HepG2 (cell line): ENCODE results near the gene FAM117A. TPM values are rescaled to one million over a fixed set of nuclear protein-coding genes. Genes with fewer than 3 reads are reported as not detected.

Experiments used
- ATAC-seq: fragments of 200-7000 bp; cut with Tn5 transposase; 3 replicates; pipeline ENCODE4 v1.9.1; 2020; ENCODE audit warnings: mild to moderate bottlenecking, moderate library complexity
- BruUV-seq: library from RNA; stranded (reverse); fragments of 400-500 nt; replicated peaks from 2 replicates; lab custom pipeline; 2021; lab: Mats Ljungman, UMichigan
- CTCF ChIA-PET: fragments of 300-600 bp; formaldehyde crosslinking; extraction: SDS; loops from one replicate; lab custom pipeline; 2021; ENCODE audit warnings: low total read pairs, inconsistent platforms, low intra/inter-chr PET ratio; lab: Yijun Ruan, JAX
- POLR2A ChIA-PET: fragments of 350-600 bp; sonication (Branson Sonifier 250); formaldehyde crosslinking; loops from one replicate; lab custom pipeline; 2020; ENCODE audit warnings: antibody characterized with exemption, inconsistent platforms; lab: Yijun Ruan, JAX
- DNase-seq: peaks from one replicate; pipeline ENCODE4 v3.0.0-alpha.2; 2015; ENCODE audit warnings: low spot score
- FAIRE-seq: peaks from 3 replicates; lab custom pipeline; 2011; peaks lifted over from hg19 to GRCh38; lab: Jason Lieb, UNC
- H2AFZ ChIP-seq: one replicate; pipeline ENCODE4 v1.6.1; 2011; ENCODE audit warnings: low read length, inconsistent platforms
- H3K27ac ChIP-seq: fragments of 300-600 bp; 3 replicates; pipeline ENCODE4 v1.8.0; 2011; ENCODE audit warnings: mixed run types, mild to moderate bottlenecking, mixed read lengths, low read length, inconsistent platforms; ENCODE audit not compliant: insufficient read depth; ENCODE audit errors: extremely low read length
- H3K27me3 ChIP-seq, 2 experiments: fragments of 200-600 bp in 1 of 2; 2 replicates in 1 of 2; 3 replicates in 1 of 2; pipeline versions ENCODE4 v1.6.0 to v1.8.0; 2011; ENCODE audit warnings: low read length in 2 of 2, mild to moderate bottlenecking in 2 of 2, moderate library complexity in 2 of 2, inconsistent platforms in 1 of 2; ENCODE audit not compliant: insufficient read depth in 2 of 2, control insufficient read depth in 1 of 2
- H3K36me3 ChIP-seq, 2 experiments: fragments of 200-600 bp in 1 of 2; replicated peaks in 1 of 2; 2 replicates in 1 of 2; 3 replicates in 1 of 2; pipeline versions ENCODE4 v1.5.1 to v1.8.0; 2011; ENCODE audit warnings: low read length in 2 of 2, inconsistent platforms in 1 of 2; ENCODE audit not compliant: insufficient read depth in 2 of 2, control insufficient read depth in 1 of 2
- H3K4me1 ChIP-seq: 2 replicates; pipeline ENCODE4 v1.5.1; 2012; ENCODE audit warnings: low read length, inconsistent platforms; ENCODE audit not compliant: insufficient read depth
- H3K4me2 ChIP-seq: 2 replicates; pipeline ENCODE4 v1.6.0; 2011; ENCODE audit warnings: low read depth, low read length, inconsistent platforms
- H3K4me3 ChIP-seq, 3 experiments: fragments of 200-600 bp in 1 of 3; sonication (generic), shearing (Covaris generic) in 1 of 3; replicated peaks in 1 of 3; 2 replicates each; pipeline ENCODE4 v1.5.1; 2011 to 2016; ENCODE audit warnings: low read length in 3 of 3, inconsistent platforms in 2 of 3, low read depth in 2 of 3, mild to moderate bottlenecking in 2 of 3, control low read depth in 1 of 3, mixed read lengths in 1 of 3; ENCODE audit not compliant: insufficient read depth in 1 of 3
- H3K79me2 ChIP-seq: one replicate; pipeline ENCODE4 v1.6.1; 2011; ENCODE audit warnings: low read length, inconsistent platforms; ENCODE audit not compliant: insufficient read depth
- H3K9ac ChIP-seq: 2 replicates; pipeline ENCODE4 v1.6.0; 2011; ENCODE audit warnings: mild to moderate bottlenecking, low read depth, low read length, inconsistent platforms; ENCODE audit not compliant: insufficient read depth
- H3K9me3 ChIP-seq: 2 replicates; pipeline ENCODE4 v1.5.1; 2012; ENCODE audit warnings: mild to moderate bottlenecking, low read length
- H4K20me1 ChIP-seq: 2 replicates; pipeline ENCODE4 v1.6.0; 2011; ENCODE audit warnings: inconsistent platforms, mild to moderate bottlenecking, low read length, moderate library complexity; ENCODE audit not compliant: insufficient read depth
- HMG20B ChIP-seq: conservative IDR thresholded peaks from 2 replicates; pipeline ENCODE4 v1.6.1; 2016; ENCODE audit warnings: missing genetic modification reagents, missing compliant biosample characterization
- JARID2 ChIP-seq: sonication (generic); formaldehyde crosslinking; IDR thresholded peaks from 2 replicates; pipeline ENCODE4 v1.8.1; 2023; ENCODE audit warnings: missing genetic modification reagents, inconsistent platforms; ENCODE audit not compliant: insufficient replicate concordance
- MIXL1 ChIP-seq: IDR thresholded peaks from 2 replicates; pipeline ENCODE4 v1.6.1; 2016
- SATB2 ChIP-seq: sonication (generic); formaldehyde crosslinking; IDR thresholded peaks from 2 replicates; pipeline ENCODE4 v1.5.0; 2020; ENCODE audit warnings: missing genetic modification reagents
- ZMYM2 ChIP-seq: sonication (generic); formaldehyde crosslinking; IDR thresholded peaks from 2 replicates; pipeline ENCODE4 v1.8.0; 2022; ENCODE audit warnings: mild to moderate bottlenecking, missing genetic modification reagents
- ZNF441 ChIP-seq: sonication (generic); formaldehyde crosslinking; IDR thresholded peaks from 2 replicates; pipeline ENCODE4 v1.7.0; 2021; ENCODE audit warnings: missing genetic modification reagents, borderline replicate concordance
- WGBS: methylation state at CpG from one replicate; pipeline ENCODE4 v1.1.6; 2017; ENCODE audit warnings: low lambda C conversion rate; 5-methylcytosine and 5-hydroxymethylcytosine counted together
- in situ Hi-C: cut with HindIII; loops from 2 replicates; pipeline ENCODE4 v1.10.0; 2017; ENCODE audit warnings: low pct_unique_long_range_greater_than_20kb; ENCODE audit not compliant: extremely low pct_ligation_motif_present
- intact Hi-C: fragments of 100-400 bp; cut with micrococcal nuclease; formaldehyde crosslinking; loops from one replicate; pipeline ENCODE4 v1.10.0; 2022; ENCODE audit not compliant: unreplicated experiment
- polyA plus RNA-seq, 8 experiments: library from polyadenylated mRNA; depleted of rRNA in 3 of 8; stranded (reverse) in 7 of 8; unstranded in 1 of 8; fragments of >200 nt; fragmentation: Illumina TruSeq in 4 of 8; extraction: Trizol in 4 of 8; gene quantifications; 2 replicates each; pipeline versions ENCODE4 v1.2.1 to v1.2.3, GENCODE V29; 2011 to 2016; ENCODE audit warnings: low read depth in 4 of 8, missing spikeins in 1 of 8, mixed read lengths in 1 of 8; ENCODE audit not compliant: insufficient read depth in 1 of 8
- total RNA-seq, 5 experiments: library from RNA; depleted of rRNA; stranded (reverse); fragments of >200 nt; fragmentation: Illumina TruSeq; extraction: Trizol; gene quantifications; 2 replicates each; pipeline ENCODE4 v1.2.3, GENCODE V29; 2016; ENCODE audit warnings: low read depth in 1 of 5

The FAM117A gene
- total and polyA plus RNA-seq, 2 of the 13 experiments (the other 11 are each of a cell fraction or from before 2014, with no cell fraction given) = 12.1 to 19.8 TPM

GRCh38 chr17:49779156-49779738 lies 15.3 kb upstream of the FAM117A start:
- Histone ChIP-seq H3K27ac (no peak overlapping the region), H3K9ac (no peak overlapping the region), H4K20me1 (no peaks in the 10 kb centered on the region), H3K27me3 (peaks cover 2 to 14% of the 10 kb centered on the region in 2 experiments; a peak in 3 of 5 replicates), H3K4me1 (no peaks in the 10 kb centered on the region; the same call in 1 of the 2 replicates), H3K4me2 (no peak overlapping the region), H3K9me3 (no peaks in the 10 kb centered on the region), H3K4me3 (no peak overlapping the region), H3K36me3 (no peaks in the 10 kb centered on the region), H3K79me2 (no peaks in the 10 kb centered on the region), H2AFZ (no peak overlapping the region)
- no TSS peak for BruUV-seq
- DNase-seq (no peak), FAIRE-seq (no peak), ATAC-seq (no peak; the same call in 2 of the 3 replicates)
- CTCF ChIA-PET = interaction anchor here (1.0 to 1.3 kb wide), 4 partner anchors 84 to 223 kb away, joined by 3 to 12 read pairs (median 3); no protein-coding TSS in a partner anchor
- in situ Hi-C loops = no loop called here
- 48% methylated on average over 2 of the region's 2 CpGs for WGBS
- TF ChIP-seq HMG20B (CRISPR knock-in tag) (no peak), ZMYM2 (CRISPR knock-in tag) (no peak), JARID2 (no peak), ZNF441 (CRISPR knock-in tag) (no peak)
- POLR2A ChIA-PET = no interaction called here
- intact Hi-C loops = loop anchor here (1.0 kb wide), 3 partner anchors 71 to 211 kb away; no protein-coding TSS in a partner anchor

- FAIRE-seq = no peak
- H3K36me3 ChIP-seq = no peaks in the 10 kb centered on the region
- CTCF ChIA-PET = no interaction called here
- 0% methylated on average over 2 of the region's 2 CpGs for WGBS
- no peak overlapping the region for H2AFZ ChIP-seq
- ATAC-seq = no peak
- no peak for DNase-seq
- POLR2A ChIA-PET = interaction anchor here (2.0 kb wide), 1 partner anchor 11 kb away, joined by 7 read pairs; the partner anchor contains the start of gene KAT7
- no peaks in the 10 kb centered on the region for H4K20me1 ChIP-seq
- no TSS peak for BruUV-seq
- H3K27ac ChIP-seq = no peak overlapping the region
- H3K79me2 ChIP-seq = no peaks in the 10 kb centered on the region
- no peak overlapping the region for H3K9ac ChIP-seq
- H3K27me3 ChIP-seq = peaks cover 2 to 14% of the 10 kb centered on the region in 2 experiments; a peak in 3 of 5 replicates
- no peaks in the 10 kb centered on the region for H3K9me3 ChIP-seq
- H3K4me2 ChIP-seq = no peak overlapping the region
- H3K4me1 ChIP-seq = no peaks in the 10 kb centered on the region; the same call in 1 of the 2 replicates
- in situ Hi-C loops = no loop called here
- TF ChIP-seq SATB2 = no peak
- no peak for TF ChIP-seq MIXL1
- intact Hi-C loops = no loop called here
- no peak overlapping the region for H3K4me3 ChIP-seq
Observed at GRCh38 chr17:49777563-49777962, 13.6 kb upstream of the FAM117A start.
